Measurements from ENCODE around the gene TSPEAR.

DNA sequence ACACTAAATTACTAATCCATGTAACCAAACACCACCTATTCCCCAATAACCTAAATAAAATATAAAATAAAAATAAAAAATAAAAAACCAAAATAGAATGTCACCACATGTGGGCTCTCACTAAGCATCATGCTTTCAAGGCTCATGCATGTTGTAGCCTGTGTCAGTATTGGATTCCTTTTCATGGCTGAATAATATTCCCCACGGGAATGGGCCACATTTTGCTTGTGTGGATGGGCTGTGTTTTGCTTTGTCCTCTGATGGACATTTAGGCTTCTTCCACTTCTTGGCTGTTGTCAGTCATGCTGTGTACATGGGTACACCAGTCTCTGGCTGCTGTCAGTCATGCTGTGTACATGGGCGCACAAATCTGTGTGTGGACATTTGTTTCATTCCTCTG, 122.3 kb downstream of the TSPEAR start:
- TF ChIP-seq, protein P1, sequence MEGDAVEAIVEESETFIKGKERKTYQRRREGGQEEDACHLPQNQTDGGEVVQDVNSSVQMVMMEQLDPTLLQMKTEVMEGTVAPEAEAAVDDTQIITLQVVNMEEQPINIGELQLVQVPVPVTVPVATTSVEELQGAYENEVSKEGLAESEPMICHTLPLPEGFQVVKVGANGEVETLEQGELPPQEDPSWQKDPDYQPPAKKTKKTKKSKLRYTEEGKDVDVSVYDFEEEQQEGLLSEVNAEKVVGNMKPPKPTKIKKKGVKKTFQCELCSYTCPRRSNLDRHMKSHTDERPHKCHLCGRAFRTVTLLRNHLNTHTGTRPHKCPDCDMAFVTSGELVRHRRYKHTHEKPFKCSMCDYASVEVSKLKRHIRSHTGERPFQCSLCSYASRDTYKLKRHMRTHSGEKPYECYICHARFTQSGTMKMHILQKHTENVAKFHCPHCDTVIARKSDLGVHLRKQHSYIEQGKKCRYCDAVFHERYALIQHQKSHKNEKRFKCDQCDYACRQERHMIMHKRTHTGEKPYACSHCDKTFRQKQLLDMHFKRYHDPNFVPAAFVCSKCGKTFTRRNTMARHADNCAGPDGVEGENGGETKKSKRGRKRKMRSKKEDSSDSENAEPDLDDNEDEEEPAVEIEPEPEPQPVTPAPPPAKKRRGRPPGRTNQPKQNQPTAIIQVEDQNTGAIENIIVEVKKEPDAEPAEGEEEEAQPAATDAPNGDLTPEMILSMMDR (IDR thresholded peaks at IDR 0.05): no peak
- no peak for TF ChIP-seq POLR2A (IDR thresholded peaks at IDR 0.05)

All from thyroid gland (tissue), 4 donors.